T-helper 2 cell (primary cell): ENCODE data around the gene LRMDA.

Experiments used
- DNase-seq, 5 experiments: peaks; one replicate each; pipeline versions ENCODE4 v3.0.0 to v3.0.0-alpha.2; 2012 to 2022

LRMDA gene

DNA sequence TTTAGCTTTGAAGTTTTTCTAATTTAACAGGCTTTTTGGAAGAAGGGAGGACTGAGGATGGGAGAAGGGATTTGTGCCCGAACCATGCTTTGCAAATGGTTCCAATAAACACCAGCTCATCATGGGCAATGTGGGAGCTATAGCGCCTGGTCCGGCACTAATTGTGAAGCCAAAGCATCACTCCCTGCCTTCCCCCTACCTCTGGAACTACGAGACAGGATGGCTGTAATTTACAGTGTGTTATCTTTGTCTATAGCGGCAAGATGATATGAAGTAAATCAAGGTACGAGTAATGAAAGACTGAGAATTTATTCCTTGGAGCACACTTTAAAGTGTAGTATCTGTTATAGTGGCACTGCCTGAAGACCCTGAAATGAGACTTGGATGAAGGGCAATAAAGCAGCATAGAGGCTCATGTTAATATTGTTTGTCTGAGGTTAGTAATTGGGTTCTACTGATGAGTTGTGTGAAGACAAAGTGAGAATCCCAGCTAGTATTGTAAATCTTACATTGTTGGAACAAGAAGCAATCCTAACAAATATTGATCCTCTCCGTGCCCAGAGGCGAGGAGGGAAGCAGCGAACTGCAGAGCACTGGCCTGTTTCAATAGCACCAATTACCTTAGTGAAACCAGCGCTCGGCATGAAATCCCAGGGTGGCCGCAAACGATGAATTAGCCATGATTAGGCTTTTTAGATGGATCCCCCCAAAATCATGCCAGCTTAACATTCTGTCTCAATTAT, 507.1 kb downstream of the LRMDA start:
- DNase-seq: no peak

DNA sequence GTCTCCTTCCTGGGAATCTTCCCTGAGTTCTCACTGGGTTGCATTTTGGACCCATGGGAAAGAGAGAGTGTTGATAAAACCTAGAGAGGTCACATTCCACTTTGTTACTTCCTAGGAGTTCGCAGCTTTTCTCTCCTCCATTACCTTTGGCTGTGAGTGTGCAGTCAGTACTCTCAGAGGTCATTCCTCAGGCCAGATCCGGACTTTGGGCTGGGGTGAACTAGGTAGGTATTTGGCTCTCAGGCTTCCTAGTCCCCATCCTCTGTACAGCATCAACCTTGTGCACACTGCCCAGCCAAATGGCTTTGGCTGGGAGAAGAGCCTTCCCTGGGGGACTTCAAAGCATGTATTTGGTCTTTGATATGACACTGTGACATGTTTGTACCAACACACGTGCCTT, 508.1 kb downstream of the LRMDA start:
- DNase-seq: no peak

DNA sequence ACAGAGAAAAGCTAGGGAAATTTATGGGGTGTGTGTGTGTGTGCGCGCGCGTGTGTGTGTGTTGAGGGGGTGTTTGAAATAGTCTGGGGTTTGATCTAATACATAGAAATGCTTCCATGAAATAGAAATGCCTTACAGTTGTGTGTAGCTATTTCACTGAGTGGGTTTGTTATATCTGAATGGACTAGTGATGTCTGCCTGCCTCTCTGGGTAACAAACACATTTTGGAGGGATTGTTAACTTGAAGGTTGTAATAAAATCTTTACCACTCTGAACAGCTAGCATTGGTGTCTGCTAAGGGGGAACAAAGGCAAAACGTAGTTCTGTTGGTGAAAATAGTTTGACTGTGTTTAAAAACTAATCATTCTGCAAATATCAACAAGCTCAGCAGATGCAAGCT, 509.3 kb downstream of the LRMDA start:
- DNase-seq: no peak

DNA sequence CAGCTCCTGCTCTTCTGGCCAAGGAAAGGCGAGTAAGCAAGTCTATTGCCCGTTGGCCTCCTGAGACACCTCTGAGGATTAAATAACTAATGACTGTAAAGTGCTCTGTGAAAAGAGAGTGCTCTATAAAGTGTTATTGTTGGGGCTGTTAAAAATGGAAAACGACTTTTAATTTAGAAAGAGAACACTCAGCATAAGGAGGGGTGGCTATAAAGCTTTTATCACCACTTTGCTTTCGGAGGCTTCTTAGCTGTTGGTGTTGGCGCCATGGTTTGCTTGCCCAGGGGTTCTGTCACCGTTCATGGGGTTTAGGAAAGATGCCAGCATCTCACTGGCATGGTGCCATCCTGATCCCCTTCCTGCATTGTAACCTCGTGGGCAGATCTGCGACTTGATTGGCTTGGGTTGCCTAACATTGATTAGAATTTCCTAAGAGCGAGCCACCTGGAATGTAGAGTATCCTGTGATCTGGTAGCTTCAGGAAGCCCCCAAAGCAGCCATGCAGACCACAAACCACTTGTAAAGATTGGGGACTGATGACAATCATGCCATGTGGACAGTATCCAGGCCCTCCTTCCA, 509.9 kb downstream of the LRMDA start:
- DNase-seq: no peak

DNA sequence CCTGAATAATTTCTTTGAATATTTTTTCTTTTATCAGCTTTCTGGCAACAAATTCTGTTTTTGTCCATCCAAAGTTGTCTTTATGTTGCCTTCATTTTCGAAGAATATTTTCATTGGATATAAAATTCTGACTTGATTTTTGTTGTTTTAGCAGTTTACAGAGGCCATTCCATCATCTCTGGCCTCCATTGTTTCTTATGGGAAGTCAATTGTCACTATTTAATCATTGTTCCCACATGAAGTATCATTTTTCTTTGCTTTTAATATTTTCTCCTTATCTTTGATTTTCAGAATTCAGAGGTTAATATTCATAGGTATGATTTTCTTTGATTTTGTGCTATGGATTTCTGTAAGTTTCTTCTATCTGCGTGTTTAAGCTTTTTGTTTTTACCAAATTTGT, 512.6 kb downstream of the LRMDA start:
- DNase-seq: no peak

DNA sequence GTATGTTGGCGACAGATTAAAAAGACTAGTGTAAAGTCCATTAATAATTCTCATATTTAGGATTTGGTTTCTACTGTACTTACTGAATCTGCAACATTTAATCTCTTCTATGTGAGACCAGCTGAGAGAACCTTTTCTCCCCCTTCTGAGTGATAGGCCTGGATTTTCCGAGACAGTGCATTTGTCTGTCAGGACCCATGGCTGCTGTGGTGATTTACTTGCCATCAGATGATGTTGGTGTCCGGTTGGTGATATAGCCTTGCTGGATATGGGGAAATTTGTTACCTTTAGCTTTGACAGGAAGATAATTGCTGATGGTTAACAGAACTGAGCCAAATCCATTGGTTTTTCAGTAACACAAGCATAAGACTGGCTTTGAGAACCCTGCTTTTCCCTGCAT, 517.2 kb downstream of the LRMDA start:
- no peak for DNase-seq

DNA sequence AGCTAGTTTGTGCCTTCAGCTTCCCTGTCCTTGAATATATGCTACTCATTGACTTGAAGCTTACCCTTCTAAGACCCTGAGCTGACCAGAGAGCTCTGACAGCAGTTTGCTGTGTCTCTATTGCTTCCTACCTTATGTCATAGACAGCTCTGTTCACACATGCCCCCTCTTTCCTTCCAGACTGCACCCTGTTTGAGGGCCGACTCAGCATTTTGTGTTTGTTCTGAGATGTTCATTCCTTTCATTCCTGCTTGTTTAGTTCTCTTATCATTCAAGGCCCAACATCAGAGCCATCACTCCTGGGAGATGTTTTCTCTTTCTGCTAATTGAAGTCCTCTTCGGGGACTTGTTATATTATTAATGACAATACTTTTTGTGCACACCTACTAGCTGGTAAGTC, 518.9 kb downstream of the LRMDA start:
- DNase-seq: no peak

DNA sequence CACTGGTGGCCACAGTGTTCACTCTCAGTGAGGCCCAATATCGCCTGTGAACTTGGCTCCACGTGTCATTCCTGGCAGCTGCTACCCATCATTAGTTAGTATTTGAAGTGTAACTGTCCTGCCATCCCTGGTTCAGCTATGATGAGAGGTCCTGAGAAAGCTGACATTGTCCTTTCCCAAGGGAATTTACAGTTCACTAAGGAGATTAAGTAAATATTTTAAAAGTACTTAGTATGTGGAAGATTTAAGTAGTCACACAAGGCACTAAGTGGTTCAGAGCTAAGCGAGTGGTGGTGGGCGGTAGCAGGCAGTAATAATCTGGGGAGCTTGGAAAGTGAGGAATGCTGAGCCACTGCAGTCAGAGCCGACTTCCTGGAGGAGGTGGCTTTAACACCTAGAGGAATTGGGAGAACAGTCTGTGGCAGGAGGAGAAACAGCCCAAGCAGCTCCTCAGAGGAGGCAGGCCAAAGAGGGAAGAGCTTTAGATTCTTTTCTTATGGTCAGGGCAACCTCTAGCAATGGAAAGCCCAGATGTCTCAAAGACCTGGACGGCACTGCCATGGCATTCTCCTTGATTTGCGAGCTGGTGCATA, 519.7 kb downstream of the LRMDA start:
- no peak for DNase-seq

DNA sequence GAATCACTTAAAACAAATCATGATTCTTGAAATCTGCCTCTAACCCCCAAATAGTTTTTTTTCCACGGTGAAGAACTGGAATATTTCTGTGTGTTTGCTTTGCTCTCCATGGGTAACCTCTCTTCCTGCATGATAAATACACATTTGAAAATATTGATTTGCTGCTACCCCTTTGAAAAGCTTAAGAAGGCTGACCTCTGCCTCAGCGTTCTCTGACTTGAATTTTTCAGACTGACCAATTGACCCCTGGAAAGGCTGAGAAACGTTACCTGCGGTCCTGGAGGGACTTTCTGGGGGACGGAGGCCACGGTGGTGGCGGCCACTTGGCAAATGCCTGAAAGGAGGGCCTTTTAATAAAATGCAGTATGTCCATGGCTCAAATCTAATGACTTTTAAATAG, 520.2 kb downstream of the LRMDA start:
- DNase-seq: no peak

DNA sequence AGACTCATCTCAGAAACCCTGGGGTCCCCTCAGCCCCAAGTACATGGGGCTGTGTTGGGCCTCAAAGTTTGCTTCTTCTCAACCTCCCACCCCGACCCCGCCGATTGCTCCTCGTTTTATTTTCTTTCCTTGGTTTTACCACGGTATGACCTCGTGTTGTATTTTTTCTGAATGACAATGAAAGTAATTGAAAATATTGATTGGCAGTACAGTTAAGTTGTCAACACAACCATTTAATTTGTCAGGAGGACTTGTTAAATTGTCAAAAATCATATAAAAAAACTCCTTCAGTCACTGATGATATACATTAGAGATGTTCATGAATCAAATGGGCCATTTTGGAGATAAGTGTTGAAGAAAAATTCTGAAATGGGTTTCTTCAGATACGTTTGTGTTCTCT, 520.7 kb downstream of the LRMDA start:
- DNase-seq: no peak

DNA sequence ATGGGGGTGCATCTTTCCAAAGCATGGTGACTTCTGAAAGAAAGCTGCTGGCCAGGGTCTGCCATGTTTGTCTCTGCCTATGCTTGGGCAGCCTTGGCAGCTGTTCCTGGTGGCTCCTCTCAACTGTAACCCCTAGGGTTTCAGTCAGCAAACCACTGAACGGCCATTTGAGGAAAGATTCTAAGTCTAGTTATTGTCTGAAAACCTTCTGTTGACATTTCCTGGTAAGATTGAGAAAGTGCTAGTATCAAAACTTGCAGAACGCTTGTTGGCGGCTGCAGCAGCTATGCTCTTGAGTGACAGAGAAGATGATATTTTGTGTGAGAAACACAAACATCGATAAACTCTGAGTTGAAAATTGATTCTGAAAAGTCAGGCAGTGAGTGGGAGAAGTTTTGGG, 523.1 kb downstream of the LRMDA start:
- no peak for DNase-seq

DNA sequence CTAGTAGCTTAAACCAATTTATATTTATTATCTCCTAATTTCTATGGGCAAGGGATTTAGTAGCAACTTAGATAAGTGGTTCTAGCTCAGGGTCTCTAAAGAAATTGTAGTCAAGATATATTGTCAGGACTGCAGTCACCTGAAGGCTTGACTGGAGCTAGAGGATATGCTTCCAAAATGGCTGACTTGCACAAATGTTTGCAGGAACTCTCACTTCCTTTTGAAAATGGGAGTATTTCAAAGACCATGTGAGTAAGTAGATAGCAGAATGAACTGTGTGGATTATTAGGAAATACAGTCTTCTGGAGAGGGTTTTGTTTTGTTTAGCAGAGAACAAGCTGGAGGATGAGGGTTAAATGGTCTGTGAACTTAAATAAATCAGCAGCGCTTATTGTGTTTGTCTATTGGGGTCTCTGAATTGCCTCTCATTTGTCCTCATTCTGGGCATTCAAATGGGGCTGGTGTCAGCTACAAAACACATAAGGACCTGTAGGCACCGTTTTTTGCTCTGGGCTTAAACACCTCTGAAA, 524.6 kb downstream of the LRMDA start:
- DNase-seq: no peak

DNA sequence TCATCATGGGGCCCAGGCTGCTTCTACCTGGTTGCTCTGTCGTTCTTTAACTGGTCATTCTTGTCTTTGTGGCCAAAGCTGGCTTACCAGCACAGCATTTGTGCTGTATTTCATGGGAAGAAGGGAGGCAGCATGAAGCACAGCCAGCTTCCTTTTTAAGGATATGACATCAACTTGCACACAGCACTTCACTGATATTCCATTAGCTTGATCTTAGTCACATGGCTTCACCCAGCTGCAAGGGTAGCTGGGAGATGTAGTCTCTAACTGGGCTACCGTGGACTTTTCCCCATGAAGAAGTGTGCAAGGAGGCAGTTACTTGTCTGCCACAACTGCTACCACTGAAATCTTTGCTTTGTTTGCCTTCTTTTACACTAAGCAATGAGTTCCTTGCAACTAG, 525.2 kb downstream of the LRMDA start:
- DNase-seq: no peak

DNA sequence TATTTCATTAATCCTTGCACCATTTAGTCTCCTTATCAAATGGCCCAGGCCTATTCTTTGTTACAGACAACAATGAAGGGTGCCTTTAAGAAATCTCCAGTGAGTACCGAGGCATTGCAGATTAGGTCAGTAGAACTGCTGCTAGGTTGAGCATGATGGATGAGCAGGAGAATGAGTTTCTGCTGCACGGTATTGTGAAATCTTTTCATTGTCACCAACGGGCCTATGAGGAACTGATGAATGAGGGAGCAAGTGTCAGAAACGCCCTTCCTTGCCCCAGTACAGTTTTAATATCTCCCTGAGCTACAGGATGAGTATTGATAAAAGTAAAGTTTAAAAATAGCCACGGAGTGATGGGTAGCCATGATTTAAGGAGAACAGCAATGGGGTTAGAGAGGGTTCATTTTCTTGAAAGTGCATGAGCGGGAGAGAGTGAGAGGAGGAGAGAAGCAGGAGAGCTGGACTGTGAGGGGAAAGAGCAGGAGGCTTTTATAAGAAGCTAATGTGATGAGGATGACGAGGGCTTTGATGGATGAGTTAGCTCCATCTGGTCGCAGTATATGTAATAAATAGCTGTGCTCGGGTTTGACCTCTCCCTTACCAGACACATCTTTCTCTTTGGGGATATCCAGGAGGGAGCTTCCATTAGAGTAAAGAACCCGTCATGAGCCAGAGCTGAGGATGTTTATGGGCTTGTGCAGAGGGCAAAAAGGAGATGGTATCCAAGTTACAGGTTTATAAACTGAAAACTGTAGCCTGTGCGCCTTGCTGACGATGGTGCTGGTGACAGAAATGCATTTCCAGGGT, 526.1 kb downstream of the LRMDA start:
- DNase-seq: no peak

DNA sequence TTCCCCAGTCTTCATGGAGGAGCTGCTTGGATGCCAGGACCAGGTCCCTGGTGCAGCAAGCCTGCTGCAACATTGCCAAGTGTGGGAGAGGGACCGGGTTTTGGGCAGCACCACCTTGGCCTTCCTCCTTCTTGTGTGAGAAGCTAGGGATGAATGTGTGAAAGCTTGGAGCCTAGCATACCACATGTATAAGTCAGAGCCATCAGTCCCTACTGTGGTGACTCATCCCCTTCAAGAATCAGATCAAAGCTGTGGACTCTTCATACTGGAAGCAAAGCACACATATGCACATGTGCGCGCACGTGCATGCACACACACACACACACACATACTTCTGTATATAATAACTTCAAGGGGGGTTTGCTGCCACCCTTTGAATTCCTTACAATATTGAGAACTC, 527.8 kb downstream of the LRMDA start:
- DNase-seq: no peak

DNA sequence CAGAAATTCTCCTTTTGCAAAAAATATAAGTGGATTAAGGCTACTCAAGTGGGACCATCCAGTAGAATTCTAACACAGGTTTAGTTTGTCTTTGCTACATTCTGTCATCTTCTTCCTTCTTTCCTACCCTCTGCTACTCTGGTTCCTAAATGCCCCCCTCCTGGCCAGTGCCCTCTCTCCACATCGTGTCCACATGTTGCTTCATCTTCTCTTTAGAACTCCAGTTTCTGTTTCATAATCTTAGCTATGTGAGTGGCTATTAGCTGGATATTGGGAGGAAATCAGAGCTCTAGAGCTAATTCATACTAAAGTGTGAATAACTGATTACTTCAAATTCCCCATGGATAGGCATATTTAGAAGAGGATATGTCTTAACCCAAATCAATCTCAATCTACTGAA, 528.5 kb downstream of the LRMDA start:
- DNase-seq: no peak

DNA sequence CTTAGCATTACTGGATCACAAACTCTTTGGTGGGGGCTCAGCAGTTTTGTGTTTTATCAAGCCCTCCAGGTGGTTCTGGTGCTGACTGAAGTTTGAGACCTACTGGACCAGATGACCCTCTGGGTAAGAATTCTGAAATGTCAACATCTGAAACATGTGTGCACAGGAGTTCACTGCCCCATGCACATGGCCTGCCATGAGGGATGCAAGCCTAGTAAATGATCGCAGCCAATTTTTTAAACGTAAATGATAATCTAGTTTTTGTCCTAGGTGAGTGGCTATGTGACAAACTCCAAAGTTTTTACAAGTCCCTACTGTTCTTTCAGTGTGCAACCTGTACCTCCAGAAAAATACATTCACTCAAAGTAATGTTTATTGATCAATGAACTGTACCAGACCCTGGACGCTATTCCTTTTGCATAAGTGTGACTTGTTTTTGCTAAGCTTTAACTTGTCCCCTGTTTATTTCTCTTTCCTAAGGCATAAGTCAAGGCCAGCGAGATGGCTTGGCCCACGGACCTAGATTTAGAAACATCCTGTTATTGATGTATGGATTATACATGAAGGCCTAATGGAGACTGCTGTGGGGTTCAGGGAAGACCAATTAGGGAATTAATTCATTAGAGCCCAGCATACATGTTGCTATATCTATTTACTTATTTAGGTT, 531.1 kb downstream of the LRMDA start:
- DNase-seq: no peak

DNA sequence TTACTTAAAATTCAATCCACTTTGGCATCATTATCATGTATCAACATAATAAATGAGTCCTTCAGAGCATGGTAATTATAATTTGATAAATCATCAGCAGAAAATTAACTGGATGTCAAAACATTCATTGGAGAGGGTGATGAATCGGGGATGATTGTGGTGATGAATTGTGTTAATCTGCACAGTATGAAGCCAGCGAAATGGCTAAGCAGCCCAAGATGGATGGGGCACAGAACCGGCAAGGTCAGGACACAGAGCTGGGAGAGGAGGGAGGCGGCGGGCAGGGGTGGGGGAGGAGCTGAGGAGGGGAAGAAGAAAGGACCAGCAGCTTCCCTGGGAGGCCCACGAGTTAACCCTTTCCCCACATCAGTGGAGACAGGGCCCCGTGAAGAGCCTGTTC, 536.1 kb downstream of the LRMDA start:
- DNase-seq: no peak

DNA sequence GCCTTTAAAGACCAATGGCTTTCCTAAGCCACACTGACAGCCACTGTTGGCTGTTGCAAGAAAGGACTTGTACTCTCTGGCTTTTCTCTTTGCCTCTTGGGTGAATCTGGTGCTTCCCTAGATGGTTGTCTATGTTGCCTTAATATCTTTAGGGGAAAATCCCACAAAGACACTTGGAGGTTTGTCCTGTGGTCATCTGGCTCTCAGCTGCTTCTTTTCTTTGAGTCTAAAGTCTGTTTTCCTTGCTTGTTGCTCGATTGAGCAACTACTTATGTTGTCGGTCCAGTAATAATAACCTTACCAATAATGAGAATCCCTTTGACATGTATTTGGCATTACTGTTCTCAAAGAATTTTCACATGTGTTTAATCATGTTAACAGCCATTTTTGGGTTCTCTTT, 537.6 kb downstream of the LRMDA start:
- DNase-seq: no peak

DNA sequence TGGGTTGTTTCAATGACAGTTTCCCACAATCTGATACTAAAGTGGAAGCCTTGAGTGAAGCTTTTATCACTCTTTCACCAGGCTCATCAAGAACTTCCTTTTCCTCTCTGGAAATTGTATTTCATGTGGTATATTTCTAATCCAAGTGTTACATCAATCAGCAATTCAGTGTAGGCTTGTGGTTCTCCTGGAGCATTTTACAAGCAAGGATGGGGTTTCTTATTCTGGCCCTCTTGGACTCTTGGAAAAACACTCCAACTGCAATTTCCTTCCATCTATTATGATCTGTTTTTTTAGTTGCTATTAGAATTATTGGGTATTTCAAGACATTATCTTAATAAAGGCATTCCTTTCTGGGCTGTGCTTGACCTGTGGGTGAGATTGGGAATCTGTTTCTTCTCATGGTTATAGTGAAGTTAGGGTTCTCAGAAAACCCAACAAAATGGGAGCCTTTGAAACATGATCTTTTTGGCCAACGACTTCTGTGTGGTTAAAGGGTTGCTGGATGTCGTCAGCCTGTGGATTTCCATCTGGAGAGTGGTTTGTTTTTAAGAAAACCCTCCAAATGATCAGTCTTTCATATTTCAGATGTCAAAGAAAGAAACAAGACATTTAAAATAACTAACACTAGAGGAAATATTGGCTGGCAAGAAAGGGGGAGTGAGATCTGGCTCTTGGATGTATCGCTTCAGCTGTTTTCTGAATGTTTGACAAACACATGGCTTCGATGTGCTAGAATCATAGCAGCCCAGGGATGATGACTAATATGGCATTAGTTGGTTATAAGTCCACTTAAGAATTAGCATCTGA, 540.2 kb downstream of the LRMDA start:
- no peak for DNase-seq

DNA sequence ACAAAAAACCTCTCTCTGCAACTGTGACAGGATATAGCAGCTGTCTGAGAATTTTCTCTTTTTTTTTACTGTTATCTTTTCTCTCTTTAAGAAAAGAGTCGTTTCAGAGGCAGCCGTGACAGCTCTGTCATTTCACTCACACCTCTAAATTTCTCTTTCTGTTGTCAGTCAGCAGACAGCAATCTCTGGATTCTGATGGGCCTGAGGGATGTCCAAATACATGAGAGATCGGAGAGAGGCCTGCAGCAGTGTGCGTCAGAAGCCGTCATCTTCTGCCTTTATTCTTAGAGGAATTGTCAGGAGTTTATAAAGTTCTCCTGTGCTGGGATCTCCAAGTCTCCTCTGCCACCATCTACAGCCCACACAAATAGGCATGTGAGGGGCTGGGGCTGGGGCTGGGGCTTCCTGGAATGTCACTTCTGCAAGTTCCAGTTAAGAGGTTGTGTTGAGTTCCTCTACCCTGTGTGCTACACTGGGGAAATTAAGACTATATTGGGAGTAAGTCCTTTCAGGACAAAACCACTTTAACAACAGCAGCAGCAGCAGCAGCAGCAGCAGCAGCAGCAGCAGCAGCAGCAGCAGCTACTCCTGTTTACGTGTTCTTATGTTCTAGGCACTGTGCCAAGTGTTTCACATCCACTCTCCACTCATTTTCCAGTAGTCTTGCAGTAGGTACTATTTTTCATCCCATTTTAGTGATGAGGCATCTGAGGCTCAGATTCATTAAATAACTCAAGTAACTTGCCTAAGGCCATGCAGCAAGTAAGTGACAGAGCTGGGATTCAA, 541.3 kb downstream of the LRMDA start:
- DNase-seq: no peak
